ENCODE results near the gene ZNF138. TPM values are rescaled to one million over a fixed set of nuclear protein-coding genes. Genes with fewer than 3 reads are reported as not detected.

Gene ZNF138
- total RNA-seq, 5 donors from 2014 or later (not counting 1 experiment from before 2014, with no cell fraction given): 9.3 to 13.4 (median 11.1) TPM

GRCh38 chr7:64863969-64864368, 69.7 kb downstream of the ZNF138 start:
- ATAC-seq (replicated peaks in 1 of 4) (no peak), DNase-seq (no peak)
- H3K36me3 Mint-ChIP-seq: no peaks in the 10 kb centered on the region
- 91% methylated on average over 6 of the region's 7 CpGs for WGBS (ENCODE audit: insufficient coverage)
- Histone ChIP-seq H3K9me3 (no peaks in the 10 kb centered on the region), H3K4me3 (ENCODE audit: control insufficient read depth in 1 of 2, extremely low read depth in 1 of 2, low read length in 1 of 2) (no peak overlapping the region), H3K27me3 (replicated peaks in 1 of 2; ENCODE audit: control insufficient read depth in 2 of 2, extremely low read depth in 1 of 2, insufficient read depth in 2 of 2, low read length in 1 of 2) (peaks cover 0 to 3% of the 10 kb centered on the region in 2 experiments), H3K27ac (ENCODE audit: low read length) (no peak overlapping the region), H3K36me3 (ENCODE audit: control insufficient read depth in 2 of 2, extremely low read depth in 1 of 2, insufficient read depth in 1 of 2, low read length in 1 of 2) (no peaks in the 10 kb centered on the region), H3K4me1 (ENCODE audit: control insufficient read depth in 1 of 2, extremely low read depth in 1 of 2, insufficient read depth in 2 of 2, low read length in 2 of 2) (no peaks in the 10 kb centered on the region)
- ChIA-PET POLR2A (no interaction called here), CTCF (no interaction called here)
- H3K27me3 Mint-ChIP-seq: no peaks in the 10 kb centered on the region
- H3K4me3 Mint-ChIP-seq: no peak overlapping the region
- peaks cover 0 to 9% (median 7%) of the 10 kb centered on the region in 3 donors for H3K9me3 Mint-ChIP-seq
- no peak overlapping the region for H3K27ac Mint-ChIP-seq
- no peaks in the 10 kb centered on the region for H3K4me1 Mint-ChIP-seq

GRCh38 chr7:64867863-64868440, 73.7 kb downstream of the ZNF138 start:
- H3K27me3 Mint-ChIP-seq: peaks cover 0 to 4% of the 10 kb centered on the region in 2 donors
- no peaks in the 10 kb centered on the region for H3K36me3 Mint-ChIP-seq
- POLR2A ChIA-PET: no interaction called here
- H3K4me3 Mint-ChIP-seq: no peak overlapping the region
- no peak for ATAC-seq (replicated peaks in 1 of 4)
- 87% methylated on average over 18 of the region's 18 CpGs for WGBS (ENCODE audit: insufficient coverage)
- no peaks in the 10 kb centered on the region for H3K36me3 ChIP-seq (ENCODE audit: control insufficient read depth in 2 of 2, extremely low read depth in 1 of 2, insufficient read depth in 1 of 2, low read length in 1 of 2)
- H3K9me3 ChIP-seq: no peaks in the 10 kb centered on the region
- no peak overlapping the region for H3K27ac Mint-ChIP-seq
- H3K27me3 ChIP-seq (replicated peaks in 1 of 2; ENCODE audit: control insufficient read depth in 2 of 2, extremely low read depth in 1 of 2, insufficient read depth in 2 of 2, low read length in 1 of 2): peaks cover 0 to 24% of the 10 kb centered on the region in 2 experiments
- peak in 1 of 35 experiments; percentile 3 for DNase-seq
- H3K4me1 ChIP-seq (ENCODE audit: control insufficient read depth in 1 of 2, extremely low read depth in 1 of 2, insufficient read depth in 2 of 2, low read length in 2 of 2): no peaks in the 10 kb centered on the region
- H3K9me3 Mint-ChIP-seq: peaks cover 0 to 9% (median 7%) of the 10 kb centered on the region in 3 donors
- no peak overlapping the region for H3K4me3 ChIP-seq (ENCODE audit: control insufficient read depth in 1 of 2, extremely low read depth in 1 of 2, low read length in 1 of 2)
- H3K4me1 Mint-ChIP-seq: no peaks in the 10 kb centered on the region
- CTCF ChIA-PET: no interaction called here
- H3K27ac ChIP-seq (ENCODE audit: low read length): no peak overlapping the region

- Histone ChIP-seq H3K36me3 (ENCODE audit: control insufficient read depth in 2 of 2, extremely low read depth in 1 of 2, insufficient read depth in 1 of 2, low read length in 1 of 2) (no peaks in the 10 kb centered on the region), H3K4me1 (ENCODE audit: control insufficient read depth in 1 of 2, extremely low read depth in 1 of 2, insufficient read depth in 2 of 2, low read length in 2 of 2) (no peaks in the 10 kb centered on the region), H3K27ac (ENCODE audit: low read length) (no peak overlapping the region), H3K9me3 (no peaks in the 10 kb centered on the region), H3K27me3 (replicated peaks in 1 of 2; ENCODE audit: control insufficient read depth in 2 of 2, extremely low read depth in 1 of 2, insufficient read depth in 2 of 2, low read length in 1 of 2) (peaks cover 0 to 28% of the 10 kb centered on the region in 2 experiments), H3K4me3 (ENCODE audit: control insufficient read depth in 1 of 2, extremely low read depth in 1 of 2, low read length in 1 of 2) (no peak overlapping the region)
- WGBS (ENCODE audit: insufficient coverage): 88% methylated on average over 6 of the region's 11 CpGs
- Mint-ChIP-seq H3K4me3 (no peak overlapping the region), H3K27me3 (peaks cover 0 to 4% of the 10 kb centered on the region in 2 donors), H3K36me3 (no peaks in the 10 kb centered on the region), H3K9me3 (peaks cover 0 to 9% (median 5%) of the 10 kb centered on the region in 3 donors), H3K4me1 (no peaks in the 10 kb centered on the region), H3K27ac (no peak overlapping the region)
- ChIA-PET CTCF (no interaction called here), POLR2A (no interaction called here)
- ATAC-seq (replicated peaks in 1 of 4): no peak
- peak in 1 of 35 experiments; percentile 1 for DNase-seq
Measured at GRCh38 chr7:64868499-64868898, 74.3 kb downstream of the ZNF138 start.

GRCh38 chr7:64869121-64869725, 75.0 kb downstream of the ZNF138 start:
- Histone ChIP-seq H3K27ac (ENCODE audit: low read length) (no peak overlapping the region), H3K4me1 (ENCODE audit: control insufficient read depth in 1 of 2, extremely low read depth in 1 of 2, insufficient read depth in 2 of 2, low read length in 2 of 2) (no peaks in the 10 kb centered on the region), H3K9me3 (no peaks in the 10 kb centered on the region), H3K27me3 (replicated peaks in 1 of 2; ENCODE audit: control insufficient read depth in 2 of 2, extremely low read depth in 1 of 2, insufficient read depth in 2 of 2, low read length in 1 of 2) (peaks cover 0 to 26% of the 10 kb centered on the region in 2 experiments), H3K36me3 (ENCODE audit: control insufficient read depth in 2 of 2, extremely low read depth in 1 of 2, insufficient read depth in 1 of 2, low read length in 1 of 2) (no peaks in the 10 kb centered on the region), H3K4me3 (ENCODE audit: control insufficient read depth in 1 of 2, extremely low read depth in 1 of 2, low read length in 1 of 2) (no peak overlapping the region)
- H3K9me3 Mint-ChIP-seq: peaks cover 0 to 9% (median 5%) of the 10 kb centered on the region in 3 donors
- H3K27me3 Mint-ChIP-seq: peaks cover 0 to 4% of the 10 kb centered on the region in 2 donors
- POLR2A ChIA-PET: no interaction called here
- no peaks in the 10 kb centered on the region for H3K36me3 Mint-ChIP-seq
- ATAC-seq (replicated peaks in 1 of 4): no peak
- CTCF ChIA-PET: no interaction called here
- 71% methylated on average over 6 of the region's 8 CpGs for WGBS (ENCODE audit: insufficient coverage)
- H3K27ac Mint-ChIP-seq: no peak overlapping the region
- H3K4me3 Mint-ChIP-seq: no peak overlapping the region
- no peaks in the 10 kb centered on the region for H3K4me1 Mint-ChIP-seq
- peak in 1 of 35 experiments; percentile 1 for DNase-seq

GRCh38 chr7:64869912-64870562, 75.8 kb downstream of the ZNF138 start:
- no peaks in the 10 kb centered on the region for H3K36me3 Mint-ChIP-seq
- no peak overlapping the region for H3K4me3 Mint-ChIP-seq
- no peaks in the 10 kb centered on the region for H3K4me1 ChIP-seq (ENCODE audit: control insufficient read depth in 1 of 2, extremely low read depth in 1 of 2, insufficient read depth in 2 of 2, low read length in 2 of 2)
- H3K27me3 ChIP-seq (replicated peaks in 1 of 2; ENCODE audit: control insufficient read depth in 2 of 2, extremely low read depth in 1 of 2, insufficient read depth in 2 of 2, low read length in 1 of 2): peaks cover 0 to 35% of the 10 kb centered on the region in 2 experiments
- H3K27me3 Mint-ChIP-seq: peaks cover 0 to 4% of the 10 kb centered on the region in 2 donors
- no peaks in the 10 kb centered on the region for H3K36me3 ChIP-seq (ENCODE audit: control insufficient read depth in 2 of 2, extremely low read depth in 1 of 2, insufficient read depth in 1 of 2, low read length in 1 of 2)
- H3K27ac Mint-ChIP-seq: no peak overlapping the region
- 94% methylated on average over 32 of the region's 32 CpGs for WGBS (ENCODE audit: insufficient coverage)
- H3K4me3 ChIP-seq (ENCODE audit: control insufficient read depth in 1 of 2, extremely low read depth in 1 of 2, low read length in 1 of 2): no peak overlapping the region
- DNase-seq: peak in 1 of 35 experiments; percentile 4
- ATAC-seq (replicated peaks in 1 of 4): no peak
- H3K9me3 ChIP-seq: no peaks in the 10 kb centered on the region
- no peaks in the 10 kb centered on the region for H3K4me1 Mint-ChIP-seq
- ChIA-PET POLR2A (no interaction called here), CTCF (interaction anchor here in 1 of 2 donors (0.6 kb wide), 1 partner anchor 45 kb away, joined by 4 read pairs; no protein-coding TSS in a partner anchor)
- H3K27ac ChIP-seq (ENCODE audit: low read length): no peak overlapping the region
- H3K9me3 Mint-ChIP-seq: peaks cover 0 to 9% (median 5%) of the 10 kb centered on the region in 3 donors

- POLR2A ChIA-PET: no interaction called here
- H3K9me3 ChIP-seq: no peaks in the 10 kb centered on the region
- H3K27ac Mint-ChIP-seq: no peak overlapping the region
- no peak for DNase-seq
- H3K27me3 ChIP-seq (replicated peaks in 1 of 2; ENCODE audit: control insufficient read depth in 2 of 2, extremely low read depth in 1 of 2, insufficient read depth in 2 of 2, low read length in 1 of 2): peaks cover 0 to 40% of the 10 kb centered on the region in 2 experiments
- no peaks in the 10 kb centered on the region for H3K4me1 ChIP-seq (ENCODE audit: control insufficient read depth in 1 of 2, extremely low read depth in 1 of 2, insufficient read depth in 2 of 2, low read length in 2 of 2)
- no peak overlapping the region for H3K4me3 ChIP-seq (ENCODE audit: control insufficient read depth in 1 of 2, extremely low read depth in 1 of 2, low read length in 1 of 2)
- H3K27me3 Mint-ChIP-seq: peaks cover 4 to 5% of the 10 kb centered on the region in 2 donors
- H3K4me3 Mint-ChIP-seq: no peak overlapping the region
- H3K36me3 Mint-ChIP-seq: no peaks in the 10 kb centered on the region
- no peaks in the 10 kb centered on the region for H3K36me3 ChIP-seq (ENCODE audit: control insufficient read depth in 2 of 2, extremely low read depth in 1 of 2, insufficient read depth in 1 of 2, low read length in 1 of 2)
- H3K4me1 Mint-ChIP-seq: no peaks in the 10 kb centered on the region
- no CpG with 5 or more reads among the region's 13 CpGs for WGBS (ENCODE audit: insufficient coverage)
- no peak overlapping the region for H3K27ac ChIP-seq (ENCODE audit: low read length)
- H3K9me3 Mint-ChIP-seq: peaks cover 0 to 9% (median 5%) of the 10 kb centered on the region in 3 donors
- CTCF ChIA-PET: no interaction called here
- ATAC-seq (replicated peaks in 1 of 4): no peak
Measured at GRCh38 chr7:64870656-64871055, 76.4 kb downstream of the ZNF138 start.
